HG02938 (cell line): ENCODE data around the gene C22orf15.
"Not testable (repeated sequence)": the region's sequence is repeated elsewhere in the genome, so short reads cannot be mapped to it uniquely, and the experiment has no call there.

Source experiments
- ATAC-seq: cut with Tn5 transposase; IDR thresholded peaks from one replicate; pipeline ENCODE4 v1.9.1; 2021; ENCODE audit warnings: mild to moderate bottlenecking, moderate library complexity; ENCODE audit not compliant: unreplicated experiment

Gene C22orf15, protein sequence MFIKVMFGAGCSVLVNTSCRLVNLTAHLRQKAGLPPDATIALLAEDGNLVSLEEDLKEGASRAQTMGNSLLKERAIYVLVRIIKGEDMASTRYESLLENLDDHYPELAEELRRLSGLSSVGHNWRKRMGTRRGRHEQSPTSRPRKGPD

DNA sequence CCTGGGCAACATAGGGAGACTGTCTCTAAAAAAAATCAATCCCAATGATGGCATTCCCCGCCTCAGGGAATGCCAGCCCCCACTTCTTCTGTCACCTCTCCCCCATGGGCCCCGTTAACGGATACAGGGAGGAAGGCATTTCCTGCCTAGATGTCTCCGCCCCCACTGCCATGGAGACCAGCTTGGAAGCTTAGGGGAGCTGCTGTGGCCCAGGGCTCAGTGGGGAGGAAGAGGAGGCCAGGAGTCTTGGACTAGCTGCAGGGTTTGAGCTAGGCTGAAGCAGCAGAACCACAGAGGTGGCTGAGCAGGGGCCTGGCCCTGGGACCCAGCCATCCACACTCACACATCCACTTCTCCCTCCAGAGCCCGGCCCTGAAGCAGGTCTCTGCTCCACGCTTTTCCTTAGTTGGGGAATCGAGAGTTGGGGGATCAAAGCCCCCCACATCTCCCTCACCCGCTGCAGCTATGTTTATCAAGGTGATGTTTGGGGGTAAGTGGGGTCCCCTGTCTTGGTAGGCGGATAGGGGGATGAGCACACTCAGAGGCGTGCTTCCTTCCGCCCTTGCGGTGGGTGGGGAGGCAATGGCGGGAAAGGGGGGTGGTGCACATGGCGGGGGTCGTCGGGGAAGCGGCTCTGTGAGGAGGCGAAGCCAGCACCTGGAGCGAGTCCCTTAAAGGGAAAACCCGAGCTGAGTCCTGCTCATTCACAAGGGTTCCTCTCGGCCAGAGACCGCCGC, at the start of gene C22orf15:
Gene C22orf15 (plus strand): TSS at position 149 of the 737 bp plus-strand sequence. CDS start 317 bp downstream, at position 466.
- no peak for ATAC-seq

DNA sequence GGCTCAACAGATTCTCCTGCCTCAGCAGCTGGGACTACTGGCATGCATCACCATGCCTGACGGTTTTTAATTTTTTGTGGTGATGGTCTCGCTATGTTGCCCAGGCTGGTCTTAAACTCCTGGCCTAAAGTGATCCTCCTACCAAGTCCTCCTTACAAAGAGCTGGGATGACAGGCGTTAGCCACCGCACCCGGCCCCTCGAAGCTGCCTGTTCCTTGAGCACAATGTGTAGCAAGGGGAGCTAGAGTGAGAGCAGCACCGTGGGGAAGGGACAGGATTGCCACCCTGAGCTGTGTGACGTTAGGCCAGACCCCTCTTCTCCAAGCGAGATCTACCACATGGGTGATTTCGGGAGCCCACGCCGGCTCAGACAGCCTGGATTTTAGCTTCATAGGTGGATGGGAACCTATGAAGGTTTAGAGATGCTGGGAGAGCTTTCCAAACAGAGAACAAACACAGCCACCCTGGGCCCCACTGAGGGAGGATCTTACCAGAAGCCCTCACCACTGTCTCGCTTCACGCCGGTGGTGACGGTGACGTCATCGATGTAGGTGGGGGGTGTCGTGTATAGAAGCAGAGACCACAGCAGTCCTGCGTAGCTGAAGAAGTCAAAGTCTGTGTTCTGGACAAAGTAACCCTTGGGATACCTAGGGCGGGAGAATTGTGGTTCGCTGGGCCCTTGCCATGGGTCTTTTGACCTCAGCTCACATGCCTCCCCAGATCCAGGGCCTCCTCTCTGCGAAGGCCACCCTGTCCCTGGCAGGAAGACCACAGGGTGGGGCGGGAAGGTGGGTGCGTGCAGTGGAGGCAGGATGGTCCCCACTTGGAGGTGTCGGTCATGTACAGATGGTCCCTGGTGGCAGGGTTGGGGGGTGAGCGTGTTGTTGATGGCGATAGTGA, 48.8 kb upstream of the C22orf15 start:
- no peak for ATAC-seq

DNA sequence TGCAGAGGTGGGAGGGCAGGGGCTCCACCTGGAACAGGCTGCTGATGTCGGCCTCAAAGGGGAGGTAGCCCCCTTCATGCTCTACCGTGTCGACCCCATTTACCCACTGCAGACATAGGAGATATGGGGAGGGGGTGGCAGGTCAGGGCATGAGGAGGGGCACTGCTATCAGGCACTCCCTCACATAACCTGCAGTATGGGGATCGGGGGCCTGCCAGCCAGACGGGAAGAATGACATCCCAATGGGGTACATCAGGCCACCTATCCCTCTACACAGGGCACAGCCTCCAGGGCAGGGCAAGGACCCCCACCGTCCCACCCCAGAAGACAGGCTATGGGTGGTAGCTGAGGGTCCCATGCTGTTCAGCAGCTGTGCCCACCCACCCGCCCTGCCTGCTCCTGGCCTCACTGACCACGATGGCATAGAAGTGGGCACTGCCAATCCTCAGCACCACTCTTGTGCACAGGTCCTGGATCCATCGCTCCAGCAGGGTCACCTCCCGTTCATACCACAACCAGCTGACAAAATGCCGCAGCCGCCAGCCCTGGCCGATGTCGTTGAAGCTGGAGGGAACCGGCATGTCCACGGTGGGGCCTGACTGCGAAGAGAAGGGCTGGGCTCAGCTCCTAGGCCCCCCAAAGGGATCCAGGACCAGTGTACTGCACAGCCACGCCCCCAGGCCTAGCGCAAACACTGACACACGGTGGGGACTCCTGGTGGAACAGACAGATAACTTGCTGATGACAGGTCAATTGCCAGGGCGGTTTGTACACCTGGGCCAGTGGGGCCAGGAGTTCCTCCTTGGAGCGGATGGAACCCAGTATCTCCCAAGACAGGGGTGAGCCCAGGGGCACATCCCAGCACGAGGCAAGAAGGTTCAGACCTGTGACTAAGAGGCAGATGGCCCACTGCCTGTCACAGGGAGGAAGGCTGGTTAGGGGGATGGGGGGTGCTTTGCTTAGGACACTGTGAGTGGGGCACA, 47.9 kb upstream of the C22orf15 start:
- no peak for ATAC-seq

DNA sequence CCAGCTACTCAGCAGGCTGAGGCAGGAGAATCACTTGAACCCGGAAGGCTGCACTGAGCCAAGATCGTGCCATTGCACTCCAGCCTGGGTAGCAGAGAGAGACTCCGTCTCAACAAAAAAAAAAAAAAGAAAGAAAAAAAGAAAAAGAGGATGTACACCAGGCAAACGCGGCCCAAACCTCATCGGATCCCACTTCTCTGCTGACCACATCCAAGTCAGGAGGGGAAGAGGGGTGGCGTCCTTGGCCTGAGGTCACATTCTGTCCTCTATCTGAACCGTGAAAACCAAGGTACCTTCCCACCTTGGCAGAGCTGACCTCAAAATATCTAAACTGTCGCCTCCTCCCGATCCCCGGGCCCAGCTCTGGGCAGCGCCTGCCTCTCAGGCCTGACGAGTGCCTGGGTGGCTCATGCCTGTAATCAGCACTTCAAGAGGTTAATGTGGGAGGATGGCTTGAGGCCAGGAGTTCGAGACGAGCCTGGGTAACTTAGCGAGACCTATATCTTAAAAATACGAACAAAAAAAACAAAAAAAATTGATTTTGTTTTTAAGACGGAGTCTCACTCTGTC, 46.9 kb upstream of the C22orf15 start:
- ATAC-seq = no peak

DNA sequence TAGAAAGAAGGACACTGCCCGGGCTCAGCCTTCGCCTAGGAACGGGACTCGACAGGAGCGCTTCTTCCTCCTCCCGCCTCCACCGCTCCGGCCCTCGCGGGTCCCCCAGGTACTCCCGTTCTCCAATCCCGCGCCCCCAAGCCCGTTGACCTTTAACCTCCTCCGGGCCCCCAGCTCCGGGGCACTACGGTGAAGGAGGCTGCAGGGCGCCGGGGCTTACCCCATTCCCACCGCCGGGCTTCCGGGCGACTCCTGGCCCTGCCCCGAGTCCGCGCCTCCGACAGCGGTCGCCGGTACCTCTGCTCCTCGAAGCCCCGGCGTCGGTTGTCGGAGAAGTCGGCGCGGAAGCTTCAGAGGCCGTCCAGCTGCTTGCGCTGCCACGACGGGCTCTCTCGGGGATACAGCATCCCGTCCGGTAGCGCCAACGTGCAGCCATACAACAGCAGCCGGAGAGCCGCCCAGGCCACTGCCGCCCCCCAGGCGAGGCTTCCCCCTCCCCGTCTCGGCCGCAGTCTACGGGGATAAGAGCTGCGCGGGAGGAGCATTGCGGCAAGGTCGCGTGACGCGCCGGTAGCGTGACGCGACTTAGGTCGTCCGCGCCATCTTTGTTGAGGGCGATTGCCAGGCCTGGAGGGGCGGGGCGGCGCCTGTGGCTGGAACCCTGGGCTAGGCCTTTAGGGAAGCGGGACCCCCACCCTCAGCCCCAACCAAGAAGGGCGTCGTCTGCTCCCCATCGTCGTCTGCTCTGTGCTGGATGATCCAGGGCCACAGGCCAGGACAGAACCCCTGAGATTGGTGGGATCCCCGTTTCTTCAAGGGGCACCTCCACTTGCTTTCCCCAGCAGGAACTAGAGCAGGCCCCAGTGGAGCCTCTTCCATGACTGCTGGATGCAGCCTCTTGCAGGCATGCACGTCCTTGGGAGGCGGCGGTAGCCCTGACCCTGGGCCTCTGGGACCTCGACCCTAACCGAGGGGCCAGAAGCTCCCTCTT, 45.7 kb upstream of the C22orf15 start:
- no peak for ATAC-seq

DNA sequence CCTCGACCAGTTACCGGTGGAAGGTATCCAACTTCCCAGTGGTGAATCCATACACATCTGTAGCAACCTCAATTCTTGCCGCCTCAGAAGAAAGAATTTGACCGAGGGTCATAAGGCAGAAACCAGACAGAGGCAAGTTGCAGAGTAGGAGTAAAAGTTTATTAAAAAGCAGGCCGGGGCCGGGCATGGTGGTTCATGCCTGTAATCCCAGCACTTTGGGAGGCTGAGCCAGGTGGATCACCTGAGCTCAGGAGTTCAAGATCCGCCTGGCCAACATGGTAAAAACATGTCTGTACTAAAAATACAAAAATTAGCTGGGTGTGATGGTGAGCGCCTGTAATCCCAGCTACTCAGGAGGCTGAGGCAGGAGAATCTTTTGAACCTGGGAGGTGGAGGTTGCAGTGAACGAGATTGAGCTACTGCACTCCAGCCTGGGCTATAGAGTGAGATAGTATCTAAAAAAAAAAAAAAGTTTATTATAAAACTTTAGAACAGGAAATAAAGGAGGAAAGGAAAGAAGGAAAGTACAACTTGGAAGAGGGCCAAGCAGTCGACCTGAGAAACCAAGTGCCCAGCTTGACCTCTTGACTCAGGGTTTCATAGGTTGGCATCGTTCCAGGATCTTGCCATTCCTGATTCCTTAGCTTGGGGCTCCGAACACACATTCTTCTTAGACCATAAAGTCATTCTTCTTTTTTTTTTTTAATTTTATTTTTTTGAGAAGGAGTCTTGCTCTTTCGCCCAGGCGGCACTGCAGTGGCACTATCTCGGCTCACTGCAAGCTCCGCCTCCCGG, 44.2 kb upstream of the C22orf15 start:
- no peak for ATAC-seq

DNA sequence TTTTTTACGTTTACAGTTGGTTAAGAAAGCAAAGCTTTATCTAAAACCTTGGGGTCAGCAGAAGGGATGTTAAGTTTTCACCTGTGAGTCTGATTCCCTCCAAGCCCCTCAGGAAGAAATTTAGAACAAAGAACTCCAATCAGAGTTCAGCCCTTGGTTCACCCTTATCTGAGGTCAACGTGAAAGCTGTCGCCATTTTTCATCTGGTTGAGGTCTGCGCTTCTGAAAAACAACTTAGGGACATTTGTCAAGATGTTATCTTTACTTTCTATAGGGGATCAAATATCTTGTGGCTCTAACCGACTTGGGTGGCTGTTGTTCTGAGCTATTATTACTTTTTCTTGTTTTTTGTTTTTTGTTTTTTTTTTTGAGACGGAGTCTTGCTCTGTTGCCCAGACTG, 41.9 kb upstream of the C22orf15 start:
- no peak for ATAC-seq

DNA sequence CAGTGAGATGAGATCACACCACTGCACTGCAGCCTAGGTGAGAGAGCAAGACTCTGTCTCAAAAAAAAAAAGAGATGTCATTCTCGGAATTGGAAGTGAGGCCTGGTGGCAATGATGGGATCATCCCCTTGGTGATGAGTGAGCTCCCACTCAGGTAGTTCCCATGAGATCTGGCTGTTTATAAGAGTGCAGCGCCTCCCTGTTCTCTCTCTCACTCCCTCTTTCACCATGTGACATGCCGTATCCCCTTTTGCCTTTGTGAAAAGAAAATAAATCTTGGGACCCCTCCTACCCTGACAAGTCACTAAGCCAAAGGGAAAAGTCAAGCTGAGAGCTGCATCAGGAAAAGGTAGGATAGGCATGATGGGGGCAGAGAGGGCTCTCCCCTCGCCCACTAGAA, 40.6 kb upstream of the C22orf15 start:
- ATAC-seq = no peak

DNA sequence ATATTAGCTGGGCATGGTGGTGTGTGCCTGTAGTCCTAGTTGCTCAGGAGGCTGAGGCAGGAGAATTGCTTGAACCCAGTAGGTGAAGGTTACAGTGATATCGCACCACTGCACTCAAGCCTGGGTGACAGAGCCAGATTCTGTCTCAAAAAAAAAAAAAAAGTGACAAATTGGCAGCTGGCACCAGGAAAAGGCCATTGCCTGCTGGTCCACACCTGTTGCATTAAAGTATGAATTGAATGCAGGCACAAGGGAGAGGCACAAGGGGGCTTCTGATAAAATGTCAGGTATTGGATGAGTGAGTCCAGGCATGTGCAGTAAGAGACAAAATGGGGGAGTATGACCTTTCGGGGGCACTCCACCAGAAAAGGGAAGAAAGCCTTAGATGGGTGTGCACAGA, 40.1 kb upstream of the C22orf15 start:
- no peak for ATAC-seq

DNA sequence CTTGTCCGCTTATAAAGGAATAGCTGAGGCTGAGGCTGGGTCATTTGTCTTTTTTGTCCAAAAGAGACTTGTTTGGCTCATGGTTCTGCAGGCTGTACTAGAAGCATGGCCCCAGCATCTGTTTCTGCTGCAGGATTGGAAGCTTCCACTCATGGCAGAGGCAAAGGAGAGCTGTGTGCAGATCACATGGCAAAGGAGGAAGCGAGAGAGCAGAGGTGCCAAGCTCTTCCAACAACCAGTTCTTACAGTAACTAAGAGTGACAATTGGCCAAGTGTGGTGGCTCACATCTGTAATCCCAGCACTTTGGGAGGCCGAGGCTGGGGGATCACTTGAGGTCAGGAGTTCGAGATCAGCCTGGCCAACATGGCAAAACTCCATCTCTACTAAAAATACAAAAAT, 34.7 kb upstream of the C22orf15 start:
- ATAC-seq = not testable (repeated sequence)

DNA sequence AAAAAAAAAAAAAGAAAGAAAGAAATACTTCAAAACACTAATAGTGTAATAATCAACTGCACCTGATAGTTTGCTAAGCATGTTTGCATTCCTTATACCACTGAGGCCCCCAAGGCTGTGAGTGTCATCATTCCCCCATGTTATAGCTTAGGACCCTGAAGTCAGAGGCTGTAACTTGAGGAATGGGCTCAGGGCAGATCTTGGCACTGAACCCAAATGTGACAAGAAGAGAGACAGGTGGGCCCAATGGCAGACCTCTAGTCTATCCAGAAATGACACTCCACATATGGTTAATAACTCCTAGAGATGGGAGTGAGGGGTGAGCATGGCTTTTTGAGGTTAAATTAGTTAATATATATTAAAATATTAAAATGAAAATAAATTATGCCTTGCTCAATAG, 25.1 kb upstream of the C22orf15 start:
- no peak for ATAC-seq

DNA sequence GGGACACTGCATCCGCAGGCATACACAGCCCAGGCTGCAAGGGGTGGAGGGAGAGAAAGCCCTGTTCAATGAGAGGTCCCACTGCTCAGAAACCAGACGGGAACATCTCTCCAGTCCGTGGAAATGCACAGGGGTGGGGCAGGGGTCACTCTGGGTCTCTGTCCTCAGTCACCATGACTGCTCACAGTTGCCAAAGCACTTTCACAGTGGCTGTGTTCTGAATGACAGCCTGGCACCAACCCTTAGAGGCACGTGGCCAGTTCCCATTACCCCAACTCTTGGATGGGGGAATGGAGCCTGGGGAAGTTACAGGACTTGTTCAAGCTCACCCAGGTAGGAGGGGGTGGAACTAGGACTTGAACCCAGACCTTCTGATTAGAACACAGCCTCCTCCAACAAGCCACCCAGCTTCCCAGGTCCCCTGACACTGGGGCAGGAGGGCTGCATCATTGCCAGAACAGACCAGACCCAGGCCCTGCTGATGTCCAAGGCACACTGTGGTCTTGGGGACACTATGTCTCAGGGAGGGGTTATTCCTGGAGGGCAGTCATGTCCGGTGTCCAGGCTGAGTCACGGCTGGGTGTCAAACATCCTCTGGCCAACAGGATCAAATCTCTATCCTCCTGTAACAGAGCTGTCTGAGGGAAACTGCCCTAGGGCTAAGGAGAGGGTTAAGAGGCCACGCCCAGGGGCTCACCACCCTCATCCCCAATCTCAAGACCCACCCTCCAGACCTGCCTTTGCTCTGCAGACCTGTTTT, 20.1 kb upstream of the C22orf15 start:
- ATAC-seq = no peak

DNA sequence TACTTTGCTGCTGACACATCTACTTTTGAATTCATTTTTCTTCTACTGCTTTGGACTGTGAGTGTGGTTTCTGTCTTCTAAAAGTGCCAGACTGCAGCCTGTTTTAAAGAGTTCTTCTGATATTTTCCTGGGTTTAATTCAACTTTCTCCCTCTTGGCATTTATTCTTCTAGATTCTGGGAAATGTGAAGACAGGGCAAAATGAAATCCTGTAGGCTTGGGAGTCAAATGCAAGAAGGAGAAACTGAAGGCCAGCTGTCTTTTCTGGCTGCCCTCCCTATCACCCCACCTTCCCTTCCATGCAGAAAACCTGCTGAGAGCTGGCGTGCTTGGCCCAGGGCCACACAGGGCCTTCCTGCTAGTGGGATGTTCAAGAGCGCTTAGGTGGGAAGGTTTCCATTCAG, 19.5 kb upstream of the C22orf15 start:
- ATAC-seq = no peak

DNA sequence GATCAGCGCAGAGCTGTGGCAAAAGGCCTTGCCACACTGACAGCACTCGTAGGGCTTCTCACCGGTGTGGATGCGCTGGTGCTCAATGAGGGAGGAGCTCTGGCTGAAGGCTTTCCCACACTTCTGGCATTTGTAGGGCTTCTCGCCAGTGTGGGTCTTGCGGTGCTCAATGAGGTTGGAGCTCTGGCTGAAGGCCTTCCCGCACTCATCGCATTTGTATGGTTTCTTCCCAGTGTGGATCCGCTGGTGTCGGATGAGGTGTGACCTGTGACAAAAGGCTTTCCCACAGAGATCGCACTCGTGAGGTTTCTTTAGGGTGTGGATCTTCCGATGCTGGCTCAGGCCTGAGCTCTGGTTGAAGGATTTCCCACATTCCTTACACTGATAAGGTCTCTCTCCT, 18.8 kb upstream of the C22orf15 start:
- ATAC-seq = no peak

DNA sequence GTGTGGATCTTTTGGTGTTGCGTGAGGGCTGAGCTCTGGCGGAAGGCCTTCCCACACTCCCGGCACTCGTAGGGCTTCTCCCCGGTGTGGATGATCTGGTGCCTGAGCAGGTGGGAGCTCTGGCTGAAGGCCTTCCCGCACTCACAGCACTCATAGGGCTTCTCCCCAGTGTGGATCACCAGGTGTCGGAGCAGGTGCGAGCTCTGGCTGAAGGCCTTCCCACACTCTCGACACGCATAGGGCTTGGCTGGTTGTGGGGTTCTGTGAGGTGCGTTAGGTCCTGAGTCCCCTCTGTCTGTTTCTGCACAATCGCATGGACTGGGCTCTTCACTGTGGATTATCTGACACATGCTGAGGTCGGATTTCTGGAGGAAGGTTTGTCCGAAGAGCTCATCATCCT, 18.3 kb upstream of the C22orf15 start:
- ATAC-seq = no peak

DNA sequence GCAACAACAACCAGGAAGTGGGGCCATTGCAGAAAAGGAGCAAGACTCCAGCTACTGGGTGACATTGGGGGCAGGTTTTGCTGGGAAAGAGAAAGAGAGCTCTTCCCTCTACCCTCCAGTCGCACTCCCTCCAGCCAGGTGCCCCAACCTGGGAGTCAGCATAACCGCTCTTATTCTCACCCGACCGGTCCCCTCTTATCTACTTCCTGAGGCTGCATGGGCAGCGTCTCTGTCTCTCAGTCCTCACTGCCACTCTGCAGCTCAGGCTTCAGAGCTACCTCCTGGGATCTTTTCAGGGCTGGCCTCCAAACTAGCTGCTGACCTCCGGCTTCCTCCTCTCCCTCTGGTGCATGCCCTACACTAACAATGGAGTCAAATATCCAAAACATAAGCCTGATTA, 17.0 kb upstream of the C22orf15 start:
- no peak for ATAC-seq

DNA sequence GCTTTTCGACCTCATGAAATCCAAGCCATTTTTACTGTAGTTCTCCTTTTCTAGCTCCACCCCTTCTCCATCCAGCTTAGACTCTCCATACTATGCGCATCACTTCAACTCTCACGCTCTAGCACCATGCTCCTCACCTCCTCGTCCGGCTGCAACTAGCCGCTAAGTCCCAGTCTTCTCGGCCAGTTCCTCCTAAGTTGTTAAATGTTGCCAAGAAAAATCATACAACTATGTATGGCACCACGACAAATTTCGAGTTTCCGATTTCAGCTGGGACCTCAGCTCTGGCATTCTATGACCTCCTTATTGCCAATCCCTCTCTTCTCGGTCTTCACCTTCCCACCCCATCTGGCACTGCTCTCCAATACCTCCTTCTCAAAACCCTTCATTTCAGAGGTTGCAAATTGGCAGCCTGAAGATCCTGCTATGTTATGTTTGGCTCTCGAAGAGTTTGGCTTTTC, 12.9 kb upstream of the C22orf15 start:
- no peak for ATAC-seq

DNA sequence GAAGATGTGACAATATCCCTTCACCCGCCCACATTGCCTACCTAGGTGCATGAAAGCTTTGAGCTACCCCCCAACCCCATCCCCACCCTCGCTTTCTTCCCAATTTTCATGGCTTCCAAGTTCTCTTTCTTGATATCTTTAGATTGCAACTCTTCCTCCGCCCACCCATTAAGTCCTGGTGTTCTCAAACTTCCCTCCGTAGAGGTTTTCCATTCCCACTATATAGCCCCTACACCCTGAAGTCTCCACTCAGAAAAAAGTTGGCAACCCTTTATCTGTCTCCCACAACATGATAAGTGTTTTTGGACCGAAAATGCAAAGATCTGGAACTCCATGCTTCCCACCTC, 12.4 kb upstream of the C22orf15 start:
- ATAC-seq = no peak
